ENCODE results near the gene SVOPL.

The SVOPL gene

DNA sequence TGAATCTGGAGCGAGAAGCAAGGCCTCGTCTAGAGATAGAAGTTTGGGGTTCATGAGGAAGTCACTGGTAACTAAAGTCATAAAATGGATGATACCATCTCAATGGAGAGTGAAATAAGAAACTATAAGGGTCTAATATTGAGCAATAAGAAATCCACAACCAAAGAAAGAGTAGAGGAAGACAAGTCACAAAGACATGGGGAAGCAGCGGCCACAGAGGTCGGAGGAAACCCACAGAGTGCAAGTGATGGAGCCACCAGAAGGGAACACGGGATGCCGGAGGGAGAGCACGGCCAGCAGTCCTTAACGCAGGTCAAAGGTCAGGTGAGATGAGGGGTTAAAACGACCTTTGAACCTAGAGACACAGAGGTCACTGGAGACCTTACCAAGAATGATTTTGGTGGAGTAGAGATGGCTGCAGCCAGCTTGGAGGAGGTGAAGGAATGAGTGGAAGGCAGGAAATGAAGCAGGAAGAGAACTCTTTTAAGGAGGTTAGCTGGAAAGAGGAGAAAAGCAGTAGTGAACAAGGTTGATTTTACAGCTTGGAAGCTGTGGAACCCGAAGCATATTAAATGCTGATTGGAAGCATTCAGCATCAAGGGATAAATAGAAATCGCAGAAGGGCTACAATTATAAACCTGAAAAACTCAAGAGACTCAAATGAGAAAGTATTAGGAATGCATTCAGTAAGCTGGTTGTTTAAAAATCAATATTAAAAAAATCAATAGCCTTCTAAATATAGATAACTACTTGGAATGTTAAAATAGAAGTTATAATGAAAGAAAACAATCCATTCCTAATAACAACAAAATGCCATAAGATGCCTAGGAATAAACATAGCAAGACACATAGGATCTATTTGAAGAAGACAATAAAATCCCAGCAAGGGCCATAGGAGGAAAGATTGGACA, 93.7 kb downstream of the SVOPL start:
- no peak for DNase-seq (ENCODE audit: low read depth)

- DNase-seq (ENCODE audit: low read depth): no peak
Observed at GRCh38 chr7:138606236-138606635, 94.9 kb downstream of the SVOPL start.

- DNase-seq (ENCODE audit: low read depth): no peak
Observed at GRCh38 chr7:138603549-138604318, 97.4 kb downstream of the SVOPL start.

GRCh38 chr7:138602451-138602850, 98.7 kb downstream of the SVOPL start:
- DNase-seq (ENCODE audit: low read depth): no peak

DNA sequence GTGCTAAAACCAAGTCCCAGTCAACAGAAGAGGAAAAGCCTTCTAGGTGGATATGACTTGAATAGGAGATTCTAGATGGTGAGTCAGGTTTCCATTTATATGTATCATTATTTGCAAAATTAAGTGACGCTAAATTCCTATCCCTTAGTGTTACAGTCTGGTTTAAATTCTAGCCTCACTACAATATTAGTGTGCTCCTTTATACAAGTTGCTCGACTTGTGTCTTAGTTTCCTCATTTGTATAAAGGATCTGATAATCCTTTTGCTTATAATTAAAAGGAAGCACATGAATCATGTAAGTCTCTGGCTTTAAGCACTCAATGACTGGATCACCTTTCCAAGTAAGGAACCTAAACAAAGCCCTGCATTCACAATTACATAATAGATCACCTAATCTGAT, 105.7 kb downstream of the SVOPL start:
- DNase-seq (ENCODE audit: low read depth): no peak

DNA sequence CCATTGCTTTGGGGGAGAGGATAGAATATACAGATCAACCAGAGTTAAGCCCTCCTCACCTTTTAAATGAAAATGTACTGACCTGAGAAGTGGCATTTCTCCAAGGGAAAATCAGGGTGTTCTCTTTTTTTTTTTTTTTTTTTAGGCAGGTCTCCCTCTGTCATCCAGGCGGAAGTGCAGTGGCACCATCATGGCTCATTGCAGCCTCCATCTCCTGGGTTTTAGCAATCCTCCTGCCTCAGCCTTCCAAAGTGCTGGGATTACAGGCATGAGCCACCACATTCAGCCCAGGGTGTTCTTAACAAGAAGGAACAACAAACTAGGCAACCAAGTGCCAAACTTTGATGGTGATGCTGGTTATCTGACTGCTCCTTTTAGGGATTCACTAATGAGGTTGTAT, 111.0 kb downstream of the SVOPL start:
- DNase-seq (ENCODE audit: low read depth): no peak

DNA sequence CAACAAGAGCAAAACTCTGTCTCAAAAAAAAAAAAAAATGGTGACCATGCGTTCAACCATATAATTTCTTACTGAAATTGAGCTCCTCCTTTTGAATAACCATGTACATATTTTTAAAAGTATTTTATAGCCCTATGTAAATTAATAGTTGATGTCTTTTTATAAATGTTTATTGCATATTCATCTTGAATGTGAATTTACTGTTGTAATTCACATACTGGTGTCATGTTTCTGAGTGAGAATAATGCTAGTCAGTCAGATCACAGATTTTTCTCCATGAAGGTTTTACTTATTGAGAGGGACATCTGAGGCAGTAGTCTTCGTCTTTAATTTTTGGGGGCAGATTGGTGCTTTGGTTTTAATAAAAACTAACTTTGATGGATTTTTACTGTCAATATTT, 112.2 kb downstream of the SVOPL start:
- DNase-seq (ENCODE audit: low read depth): no peak

GRCh38 chr7:138587485-138587884, 113.7 kb downstream of the SVOPL start:
- no peak for DNase-seq (ENCODE audit: low read depth)

DNA sequence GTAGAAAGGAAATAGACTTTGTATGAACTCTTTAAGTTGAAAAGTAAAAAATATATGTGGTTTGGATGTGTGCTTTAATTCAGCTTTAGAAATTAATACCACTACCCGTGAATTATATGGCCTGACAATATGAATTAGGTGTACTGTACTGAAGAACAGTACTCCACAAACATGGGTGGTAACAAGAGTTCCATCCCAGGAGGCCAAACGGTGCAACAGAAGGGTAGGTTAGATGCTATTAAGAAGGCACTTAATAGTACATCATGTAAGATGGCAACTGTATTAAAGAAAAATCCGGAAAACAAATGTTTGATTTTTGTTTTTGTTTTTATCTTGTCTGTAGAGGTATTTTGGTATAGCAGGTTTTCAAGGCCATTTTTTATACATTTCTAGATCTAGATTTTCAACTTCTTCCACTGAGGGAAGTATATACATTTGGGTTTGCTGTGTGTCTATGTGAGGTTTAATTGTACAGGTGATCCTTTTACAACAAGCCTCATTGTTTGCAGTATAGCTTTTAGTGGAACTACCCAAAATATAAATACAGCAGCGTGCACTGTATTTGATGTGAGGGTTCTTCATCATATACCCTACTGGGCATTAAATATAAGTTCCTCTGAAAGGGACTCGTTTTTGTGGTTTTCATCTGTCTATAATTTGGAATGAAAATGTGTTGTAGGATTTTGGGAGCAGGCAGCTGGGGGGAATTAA, 115.7 kb downstream of the SVOPL start:
- DNase-seq (ENCODE audit: low read depth): no peak

DNA sequence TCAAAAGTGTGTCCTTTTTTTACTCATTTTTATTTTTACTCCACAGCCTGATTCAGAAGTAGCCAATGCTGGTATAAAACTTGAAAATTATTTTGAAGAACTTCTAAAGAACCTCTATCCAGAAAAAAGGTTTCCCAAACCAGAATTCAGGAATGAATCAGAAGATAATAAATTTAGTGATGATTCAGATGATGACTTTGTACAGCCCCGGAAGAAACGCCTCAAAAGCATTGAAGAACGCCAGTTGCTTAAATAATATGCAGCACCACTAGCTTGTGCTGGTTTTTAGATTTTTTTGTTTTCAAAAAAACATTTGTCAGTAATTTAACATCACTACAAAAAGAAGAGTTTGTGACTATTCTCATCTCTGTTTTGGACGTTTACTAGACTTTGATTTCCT, 116.5 kb downstream of the SVOPL start:
- DNase-seq (ENCODE audit: low read depth): no peak

DNA sequence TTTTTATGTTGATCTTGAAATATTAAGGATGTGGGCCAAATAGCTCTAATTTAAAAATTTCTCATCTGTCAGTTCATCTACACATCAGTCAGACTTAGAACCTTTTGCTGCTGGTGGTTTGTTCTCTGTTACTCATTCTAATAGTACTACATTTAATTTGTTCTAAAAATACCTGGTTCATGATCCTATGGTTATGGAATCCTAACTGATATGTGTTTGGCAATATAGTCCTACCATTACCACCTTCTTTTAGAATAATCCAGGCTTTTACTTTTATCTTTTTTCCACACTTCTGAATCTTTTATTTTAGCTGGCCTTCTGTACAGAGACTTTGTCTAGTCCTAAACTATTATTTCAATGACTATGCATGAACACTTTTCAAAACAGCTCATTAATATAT, 116.9 kb downstream of the SVOPL start:
- DNase-seq (ENCODE audit: low read depth): no peak

DNA sequence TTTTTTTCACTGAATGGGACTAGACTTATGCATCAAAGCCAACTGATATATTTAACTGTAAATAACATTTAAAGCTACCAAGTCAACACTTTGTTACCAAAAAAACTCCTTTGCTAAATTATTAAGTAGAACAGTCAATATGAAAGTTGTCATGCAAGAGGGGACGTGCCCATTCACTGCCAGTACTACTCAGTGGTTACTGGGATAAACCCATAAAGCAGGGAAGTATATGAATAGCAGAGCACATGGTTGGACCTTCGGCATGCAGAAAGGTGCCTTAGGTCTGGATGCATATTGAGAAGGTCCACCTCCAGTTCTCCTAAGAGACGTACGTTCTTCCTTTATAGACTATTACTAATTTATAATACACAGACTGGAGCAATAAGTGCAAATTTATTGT, 120.1 kb downstream of the SVOPL start:
- no peak for DNase-seq (ENCODE audit: low read depth)

GRCh38 chr7:138579671-138580070, 121.5 kb downstream of the SVOPL start:
- DNase-seq (ENCODE audit: low read depth): no peak

DNA sequence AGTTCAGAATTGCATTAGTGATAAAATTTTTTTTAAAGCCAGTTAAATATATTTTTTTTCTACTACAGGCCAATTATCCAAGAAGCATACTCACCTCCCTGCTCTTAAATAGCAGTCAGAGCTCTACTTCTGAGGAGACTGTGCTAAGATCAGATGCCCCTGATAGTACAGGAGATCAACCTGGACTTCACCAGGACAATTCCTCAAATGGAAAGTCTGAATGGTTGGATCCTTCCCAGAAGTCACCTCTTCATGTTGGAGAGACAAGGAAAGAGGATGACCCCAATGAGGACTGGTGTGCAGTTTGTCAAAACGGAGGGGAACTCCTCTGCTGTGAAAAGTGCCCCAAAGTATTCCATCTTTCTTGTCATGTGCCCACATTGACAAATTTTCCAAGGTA, 122.0 kb downstream of the SVOPL start:
- DNase-seq (ENCODE audit: low read depth): no peak

DNA sequence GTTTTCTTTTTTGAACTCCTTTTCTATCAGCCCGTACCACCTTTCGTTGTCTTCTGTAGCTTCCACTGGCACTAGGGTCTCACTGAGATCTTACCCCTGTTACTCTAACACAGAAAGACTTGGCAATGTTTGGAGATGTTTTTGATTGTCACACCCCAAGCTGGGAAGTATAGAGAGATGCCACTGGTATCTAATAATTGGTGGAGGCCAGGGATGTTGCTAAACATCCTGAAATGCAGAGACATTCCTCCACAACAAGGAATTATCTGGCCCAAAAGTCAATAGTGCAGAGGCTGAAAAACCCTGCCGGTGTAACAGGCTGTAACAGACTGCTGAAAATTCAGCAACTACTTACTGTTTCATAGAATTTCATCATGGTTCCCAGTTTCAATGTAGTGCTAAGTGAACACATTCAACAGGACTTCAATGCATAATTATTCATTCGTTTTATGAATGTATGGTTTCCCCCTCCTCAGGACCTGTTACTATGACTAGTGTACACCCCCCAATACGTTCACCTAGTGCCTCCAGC, 125.2 kb downstream of the SVOPL start:
- no peak for DNase-seq (ENCODE audit: low read depth)

DNA sequence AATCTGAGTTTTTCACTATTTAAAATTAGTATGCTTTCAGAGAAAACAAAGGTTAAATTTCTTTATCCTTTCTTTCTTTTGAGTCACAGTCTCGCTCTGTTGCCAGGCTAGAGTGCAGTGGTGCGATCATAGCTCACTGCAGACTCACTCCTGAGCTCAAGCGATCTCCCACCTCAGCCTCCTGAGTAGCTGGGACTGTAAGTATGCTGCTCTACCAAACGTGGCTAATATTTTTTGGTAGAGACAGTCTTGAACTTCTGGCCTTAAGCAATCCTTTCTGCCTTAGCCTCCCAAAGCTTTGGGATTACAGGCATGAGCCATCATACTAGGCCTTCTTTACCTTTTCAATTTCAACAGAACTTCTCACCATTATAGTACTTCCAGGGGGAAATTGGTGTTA, 127.4 kb downstream of the SVOPL start:
- DNase-seq (ENCODE audit: low read depth): no peak

DNA sequence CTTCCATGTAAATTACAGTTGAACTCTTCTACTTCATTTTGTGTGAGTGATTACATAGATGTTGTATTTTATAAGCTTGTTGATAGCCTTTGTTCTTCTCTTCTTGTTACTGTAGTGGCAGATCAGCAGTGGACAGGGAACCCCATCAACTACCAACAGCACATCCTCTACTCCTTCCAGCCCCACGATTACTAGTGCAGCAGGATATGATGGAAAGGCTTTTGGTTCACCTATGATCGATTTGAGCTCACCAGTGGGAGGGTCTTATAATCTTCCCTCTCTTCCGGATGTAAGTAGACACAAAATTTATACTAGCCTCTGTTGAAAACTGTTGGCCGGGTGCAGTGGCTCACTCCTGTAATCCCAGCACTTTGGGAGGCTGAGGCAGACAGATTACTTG, 130.4 kb downstream of the SVOPL start:
- DNase-seq (ENCODE audit: low read depth): no peak

GRCh38 chr7:138569418-138569817, 131.7 kb downstream of the SVOPL start:
- no peak for DNase-seq (ENCODE audit: low read depth)

DNA sequence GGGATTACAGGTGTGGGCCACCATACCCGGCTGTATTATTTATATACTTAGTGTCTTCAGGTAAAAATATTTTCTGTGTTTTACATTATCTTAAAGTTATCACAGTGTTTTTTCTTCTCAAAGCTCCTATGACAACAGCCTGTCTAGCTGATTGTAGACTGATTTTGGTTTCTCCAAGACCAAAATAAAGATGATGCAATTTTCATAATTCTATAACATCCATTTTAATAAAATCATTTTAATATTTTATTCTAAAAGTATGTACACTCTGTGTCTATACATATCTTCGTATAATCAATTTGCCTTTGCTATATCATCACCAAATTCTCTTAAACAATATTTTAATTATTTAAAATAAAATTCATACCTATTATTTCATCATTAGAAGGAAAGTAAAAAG, 132.5 kb downstream of the SVOPL start:
- no peak for DNase-seq (ENCODE audit: low read depth)

GRCh38 chr7:138565451-138566114, 135.6 kb downstream of the SVOPL start:
- DNase-seq (ENCODE audit: low read depth): no peak

DNA sequence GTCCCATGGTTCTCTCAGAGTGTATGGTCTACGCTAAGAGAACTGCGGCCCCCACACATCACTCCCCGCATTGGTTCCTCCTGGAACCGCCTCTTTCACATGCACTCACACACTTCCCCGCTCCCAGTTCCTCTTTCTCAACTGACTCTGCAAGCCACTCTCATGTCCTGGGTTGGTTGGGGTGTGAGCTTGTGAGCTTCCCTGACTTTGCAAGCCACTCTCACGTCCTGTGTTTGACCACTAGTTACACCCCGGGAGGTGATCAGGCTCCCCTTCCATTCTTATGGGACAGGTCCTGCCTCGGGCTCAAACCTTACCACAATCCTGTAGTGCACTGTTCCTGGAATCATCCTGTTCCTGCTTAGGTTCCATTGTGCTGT, 136.1 kb downstream of the SVOPL start:
- DNase-seq (ENCODE audit: low read depth): no peak

DNA sequence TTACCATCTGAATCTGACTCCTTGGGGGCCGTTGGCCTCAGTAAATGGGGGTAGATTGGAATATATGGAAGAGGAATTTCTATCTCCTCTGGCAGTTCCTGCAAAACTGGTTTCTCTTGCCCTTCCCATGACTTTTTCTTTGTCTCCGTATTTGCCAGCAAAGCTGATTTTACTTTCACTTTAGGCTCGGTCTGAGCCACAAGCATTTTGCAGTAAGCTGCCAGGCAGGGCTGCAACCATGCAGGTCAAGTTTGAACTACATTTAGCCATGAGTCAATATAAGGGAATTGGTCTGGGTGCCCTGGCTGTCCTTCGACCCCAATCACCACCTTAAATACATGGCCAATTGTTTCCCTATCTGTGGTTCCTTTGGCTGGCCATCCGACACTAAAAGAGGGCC, 136.8 kb downstream of the SVOPL start:
- no peak for DNase-seq (ENCODE audit: low read depth)
